CD1c-positive myeloid dendritic cell (primary cell): ENCODE results near the gene ANGEL1.

Experiments used
- DNase-seq: peaks from one replicate; pipeline ENCODE4 v3.0.0-alpha.2; 2016; ENCODE audit errors: extremely low spot score

The ANGEL1 gene

GRCh38 chr14:76763096-76764041 is 49.3 kb downstream of the ANGEL1 start:
- peak; percentile 41 for DNase-seq

GRCh38 chr14:76762411-76763095 is 50.1 kb downstream of the ANGEL1 start:
- peak; percentile 33 for DNase-seq

- no peak for DNase-seq
These were observed 50.7 kb downstream of the ANGEL1 start for GRCh38 chr14:76761960-76762410.

DNA sequence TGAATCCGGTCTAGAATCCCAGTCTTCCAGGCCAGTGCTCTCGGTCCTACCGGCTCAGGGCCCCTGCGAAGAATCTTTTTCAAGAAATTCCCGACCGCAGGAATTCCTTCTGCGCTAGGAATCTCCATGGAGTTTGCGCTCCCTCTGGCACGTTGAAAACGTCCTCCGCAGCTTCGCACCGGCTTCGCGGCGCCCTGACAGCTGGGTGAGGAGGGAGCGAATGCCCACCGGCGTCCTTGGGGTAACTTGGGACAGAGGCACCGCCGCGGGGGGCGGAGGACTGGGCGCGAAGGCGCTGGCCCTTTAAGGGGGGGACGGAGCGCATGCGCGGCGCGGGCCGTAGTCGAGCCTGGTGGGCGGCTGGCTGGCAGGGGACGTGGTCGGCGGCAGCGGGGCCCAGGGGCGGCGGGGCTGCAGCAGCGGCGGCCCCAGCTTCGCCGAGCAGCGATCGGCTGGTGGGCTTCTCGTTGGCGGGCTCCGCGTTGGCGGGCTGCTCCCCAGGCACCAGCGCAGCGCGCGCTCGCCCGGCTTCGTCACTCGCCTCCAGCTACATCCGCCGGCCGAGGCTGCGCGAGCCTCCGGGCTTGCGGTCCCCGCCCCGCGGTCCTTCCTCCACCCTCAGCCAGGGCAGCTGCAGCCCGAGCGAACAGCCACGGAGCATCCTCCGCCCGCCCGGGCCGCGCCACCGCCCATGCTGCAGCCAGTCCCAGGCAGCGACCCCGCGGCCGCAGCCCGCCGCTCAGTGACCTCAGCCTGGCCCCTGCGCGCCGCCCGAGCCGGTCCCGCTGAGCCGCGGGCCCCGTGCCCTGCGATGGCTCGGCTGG is 51.3 kb downstream of the ANGEL1 start, which contains the start of gene VASH1:
Gene VASH1 (plus strand): TSS at position 333 of the 824 bp plus-strand sequence. CDS start 1,354 bp downstream, outside the sequence.
- peak; percentile 74 for DNase-seq

DNA sequence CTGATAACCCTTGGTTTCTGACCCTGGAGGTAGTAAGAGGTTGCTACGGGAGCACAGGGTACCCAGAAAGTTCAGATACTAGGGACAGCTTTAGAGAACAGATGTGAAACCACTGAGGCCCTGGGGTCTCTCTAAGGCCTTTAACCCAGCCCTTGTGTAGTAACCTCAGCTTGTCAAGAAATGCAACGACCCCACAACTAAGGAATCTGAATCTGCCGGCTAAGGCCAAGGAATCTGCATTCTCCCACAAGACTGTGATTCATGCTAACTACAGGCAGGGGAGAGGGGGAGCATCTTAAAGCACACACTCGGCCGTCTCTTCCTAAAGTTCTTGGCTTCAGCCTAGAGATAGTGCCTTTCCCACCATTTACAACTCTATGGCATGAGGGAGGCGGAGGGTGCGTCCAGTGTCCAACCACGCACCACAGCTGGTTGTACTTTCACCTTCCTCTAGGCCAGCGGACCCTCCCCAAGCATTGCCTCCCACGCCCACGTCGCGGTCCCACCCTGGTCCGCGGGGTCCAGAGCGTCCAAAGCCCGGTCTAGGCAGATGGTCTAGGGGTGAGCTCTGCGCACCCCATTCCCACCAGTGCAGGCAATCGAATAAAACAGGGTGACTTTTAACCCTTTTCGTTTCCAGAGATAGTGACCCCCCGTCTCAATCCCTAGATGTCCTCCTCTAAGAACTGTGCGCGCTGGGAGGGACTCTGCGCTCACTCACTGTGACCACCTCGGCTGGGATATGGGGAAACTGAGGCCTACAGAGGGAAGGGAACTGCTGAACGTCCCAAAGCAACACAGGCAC is 52.1 kb downstream of the ANGEL1 start:
- no peak for DNase-seq

DNA sequence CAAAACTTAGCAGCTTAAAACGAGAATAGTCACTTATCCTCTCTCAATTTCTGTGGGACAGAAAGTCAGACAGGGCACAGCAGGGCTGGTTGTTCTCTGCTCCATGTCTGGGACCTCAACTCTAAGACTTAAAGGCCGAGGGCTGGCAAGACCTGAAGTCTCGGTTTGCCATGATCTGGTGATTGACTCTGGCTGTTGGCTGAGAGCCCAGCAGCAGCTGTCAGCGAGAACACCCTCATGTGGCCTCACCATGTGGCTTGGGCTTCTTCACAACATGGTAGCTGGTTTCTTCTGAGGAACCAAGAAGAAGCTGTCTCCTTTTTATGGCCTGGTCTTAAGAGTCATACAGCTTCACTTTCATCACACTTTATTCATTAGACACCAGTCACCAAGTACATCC is 53.1 kb downstream of the ANGEL1 start:
- DNase-seq: no peak

DNA sequence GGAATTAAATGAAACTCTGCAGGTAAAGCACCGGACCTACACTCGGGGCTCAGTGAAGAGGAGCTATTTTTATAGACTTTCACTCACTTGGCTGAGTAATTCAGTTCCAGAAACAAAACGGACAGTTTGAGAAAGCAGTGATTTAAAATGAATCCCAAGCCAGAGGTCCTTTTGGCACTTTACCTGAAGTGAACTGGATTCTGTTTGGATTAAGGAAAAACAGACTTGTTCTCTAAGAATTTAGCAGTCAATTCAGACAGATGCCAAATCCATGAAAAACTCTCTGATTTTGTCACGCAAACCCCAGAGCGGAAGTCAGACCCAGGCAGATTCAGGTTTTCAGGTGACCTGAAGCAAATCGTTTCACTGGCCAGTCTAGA is 56.3 kb downstream of the ANGEL1 start:
- no peak for DNase-seq

- DNase-seq: no peak
These were observed 56.9 kb downstream of the ANGEL1 start for GRCh38 chr14:76755610-76756370.

DNA sequence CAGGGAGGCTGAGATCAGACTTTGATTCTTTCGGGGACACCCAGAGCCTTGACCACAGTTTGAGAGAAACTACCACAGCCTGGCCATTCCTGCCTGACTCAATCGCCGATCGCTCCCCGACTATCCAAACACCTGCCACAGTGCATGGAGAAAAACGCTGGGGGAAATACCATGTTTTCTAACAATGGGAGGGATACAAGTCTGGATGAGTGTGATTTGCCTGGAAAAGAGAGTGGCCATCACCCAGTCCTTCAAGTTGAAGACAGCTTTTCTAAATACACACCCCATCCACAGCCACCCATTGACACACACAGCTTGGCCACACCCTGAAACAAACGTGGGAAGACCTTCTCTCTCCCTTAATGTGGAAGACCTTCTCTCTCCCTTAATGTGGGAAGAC is 58.1 kb downstream of the ANGEL1 start:
- DNase-seq: no peak

- DNase-seq: no peak
These were observed 59.0 kb downstream of the ANGEL1 start for GRCh38 chr14:76753541-76754198.

- DNase-seq: no peak
These were observed 59.9 kb downstream of the ANGEL1 start for GRCh38 chr14:76752744-76753143.

DNA sequence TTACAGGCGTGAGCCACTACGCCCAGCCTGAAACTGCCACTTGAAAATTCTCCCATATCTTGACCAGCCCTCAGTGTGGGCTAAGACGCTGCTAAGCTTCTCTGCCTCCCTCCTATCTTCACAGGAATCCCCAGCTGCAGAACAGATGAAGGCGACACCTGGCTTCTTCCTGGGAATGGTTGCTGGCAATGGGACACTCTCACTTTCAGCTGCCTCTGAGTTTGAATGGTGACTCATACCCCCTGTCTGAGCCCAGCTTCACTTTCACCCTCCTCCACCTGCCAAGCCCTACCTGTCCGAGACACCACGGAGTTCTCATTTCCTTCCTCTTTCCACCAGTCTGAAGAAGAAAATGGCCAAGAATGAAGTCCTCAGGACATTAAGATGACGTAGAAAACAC is 69.7 kb downstream of the ANGEL1 start:
- peak; percentile 43 for DNase-seq

DNA sequence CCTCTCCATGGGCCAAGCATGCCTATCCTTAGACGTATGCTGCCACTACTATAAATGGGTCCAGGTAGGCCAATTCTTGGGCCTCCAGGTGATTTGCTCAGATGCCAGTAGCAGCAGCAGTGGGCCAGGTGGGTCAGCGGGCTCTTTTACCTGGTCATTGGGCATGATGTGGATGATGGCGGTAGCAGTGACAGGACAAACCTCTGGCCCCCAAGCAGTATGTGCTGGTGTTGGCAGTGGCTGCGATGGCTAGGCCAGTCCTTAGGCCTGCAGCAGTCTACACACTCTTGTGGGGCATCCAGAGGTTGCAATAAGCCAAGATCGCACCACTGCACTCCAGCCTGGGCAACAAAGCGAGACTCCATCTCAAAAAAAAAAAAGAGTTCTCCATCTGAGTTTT is 70.5 kb downstream of the ANGEL1 start:
- no peak for DNase-seq

GRCh38 chr14:76741074-76741473 is 71.6 kb downstream of the ANGEL1 start:
- DNase-seq: no peak
